IPS-NIHi11 (cell line): ENCODE data around the gene CNKSR2.

Source experiments
- DNase-seq: peaks from one replicate; pipeline ENCODE4 v3.0.0; 2012; ENCODE audit warnings: mixed read lengths, low spot score

Gene CNKSR2

DNA sequence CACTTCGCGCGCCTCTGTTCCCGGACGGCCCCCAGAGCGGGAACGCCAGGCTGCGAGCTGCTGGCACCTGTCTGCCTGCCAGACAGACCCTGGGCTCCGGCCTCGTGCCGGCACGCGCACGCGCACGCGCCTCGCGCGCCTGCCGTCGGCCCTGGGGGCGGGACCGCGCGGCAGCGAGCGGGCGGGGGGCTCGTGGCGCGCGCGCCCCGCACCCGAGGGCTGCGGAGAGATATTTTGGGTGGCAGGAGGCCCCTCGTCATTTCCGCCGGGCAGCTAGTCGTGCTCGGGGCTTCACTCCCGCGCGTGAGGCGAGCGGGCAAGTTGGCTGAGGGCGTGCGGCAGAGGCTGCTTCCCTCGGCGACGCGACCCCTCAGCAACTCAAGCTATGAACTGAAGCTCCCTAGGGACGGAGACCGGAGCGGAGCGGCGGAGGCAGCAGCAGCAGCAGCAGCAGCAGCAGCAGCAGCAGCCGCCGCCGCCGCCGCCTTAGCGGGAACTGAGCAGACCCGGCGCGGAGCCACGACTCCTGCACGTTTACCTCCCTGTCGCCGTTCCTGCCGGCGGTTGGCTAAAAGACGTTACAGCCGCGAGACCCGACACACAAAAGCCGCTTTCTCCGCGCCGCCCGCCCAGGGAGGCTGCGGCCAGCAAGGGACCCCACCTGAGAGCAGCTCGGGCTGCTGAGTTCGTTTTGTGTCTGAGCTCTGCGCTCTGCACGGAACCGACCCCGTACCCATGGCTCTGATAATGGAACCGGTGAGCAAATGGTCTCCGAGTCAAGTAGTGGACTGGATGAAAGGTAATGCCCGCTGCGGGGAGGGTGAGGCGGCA, at the start of gene CNKSR2:
CNKSR2 (plus strand) TSS at position 256 of the 831 bp plus-strand sequence; CDS start at position 736, 480 bp downstream.
- DNase-seq, result peak; percentile 87

- no peak for DNase-seq
These were observed 19.5 kb upstream of the CNKSR2 start for GRCh38 chrX:21354725-21355124.

- DNase-seq, result no peak
These were observed 18.4 kb upstream of the CNKSR2 start for GRCh38 chrX:21355831-21356230.

DNA sequence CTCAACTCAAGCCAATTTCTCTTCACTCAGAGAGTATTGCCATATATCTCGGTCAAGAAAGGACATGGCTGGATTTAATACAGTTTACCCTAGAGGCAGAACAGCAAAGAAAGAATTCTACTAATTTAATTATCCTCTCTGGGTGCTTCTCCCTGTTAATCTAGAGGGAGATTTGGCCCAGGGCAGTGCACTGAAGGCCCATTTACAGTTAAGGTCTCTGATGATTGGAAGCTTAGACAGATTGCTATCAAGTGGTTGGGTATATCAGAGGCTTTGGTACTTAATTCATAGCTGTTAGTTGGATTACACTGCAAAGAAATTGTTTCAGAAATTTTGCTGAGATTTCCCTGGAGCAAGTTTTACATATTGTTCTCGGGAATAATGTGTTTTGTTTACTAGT, 4.6 kb upstream of the CNKSR2 start:
- no peak for DNase-seq

GRCh38 chrX:21373001-21373400, 1.2 kb upstream of the CNKSR2 start:
- no peak for DNase-seq

DNA sequence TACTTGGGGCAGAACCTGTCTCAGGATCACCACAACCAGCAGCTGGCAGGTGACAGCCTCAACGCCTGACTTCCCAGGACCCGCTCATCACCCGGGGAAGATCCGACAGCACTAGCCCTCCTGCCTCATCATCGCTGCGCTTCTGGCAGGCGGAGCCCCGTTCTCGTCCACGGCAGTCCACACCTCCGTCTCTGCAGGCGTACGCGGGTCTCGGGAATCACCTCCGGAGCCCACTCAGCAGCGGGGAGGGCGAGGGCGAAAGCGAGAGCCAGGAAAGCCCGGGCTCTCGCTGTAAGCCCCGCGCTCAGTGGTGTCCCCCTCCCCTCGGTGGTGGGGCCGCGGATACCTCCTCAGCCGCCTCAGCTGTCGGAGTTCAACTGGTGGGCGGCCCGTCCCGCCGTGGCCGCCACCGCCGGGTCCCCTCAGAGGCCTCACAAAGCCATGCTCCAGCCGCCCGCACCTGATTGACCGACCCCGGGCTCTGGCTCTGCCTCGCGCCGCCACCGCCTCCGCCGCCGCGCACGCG, 518 bp upstream of the CNKSR2 start:
- no peak for DNase-seq

GRCh38 chrX:21374994-21375707, 933 bp downstream of the CNKSR2 start:
- DNase-seq, result peak; percentile 6

DNA sequence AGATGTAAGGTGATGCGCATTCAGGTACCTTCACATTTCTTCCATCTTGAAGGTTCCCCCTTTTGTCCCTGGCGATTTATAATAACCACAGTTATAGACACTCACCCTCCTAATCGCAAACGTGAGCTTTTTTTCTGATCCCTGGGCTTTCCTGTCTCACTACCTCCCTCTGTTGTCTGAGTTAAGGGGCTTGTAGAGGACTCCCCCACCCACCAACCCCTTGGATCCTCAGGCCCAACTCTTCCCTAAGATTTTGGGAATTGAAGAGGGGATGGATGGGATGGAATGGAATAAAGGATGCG, 1.4 kb downstream of the CNKSR2 start:
- DNase-seq, result peak; percentile 12

- no peak for DNase-seq
These were observed 2.4 kb downstream of the CNKSR2 start for GRCh38 chrX:21376636-21377035.

DNA sequence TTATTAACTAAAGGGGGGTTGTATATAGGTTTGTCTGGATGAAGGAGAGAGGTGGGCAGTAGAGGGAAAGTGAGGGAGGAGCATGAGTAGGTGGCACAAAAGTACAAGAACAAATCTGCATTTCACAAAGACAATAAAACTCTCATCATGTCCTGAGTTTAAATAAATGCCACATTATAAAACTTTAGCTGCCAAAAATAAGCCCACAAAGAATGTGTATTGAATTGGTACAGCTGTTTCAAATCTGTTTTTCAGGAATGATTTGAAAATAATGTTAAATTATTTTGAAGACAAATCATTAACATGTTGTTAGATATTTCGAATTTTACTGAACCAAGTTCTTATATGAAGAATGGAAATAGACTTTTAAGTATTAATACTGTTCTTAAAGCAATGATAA, 5.8 kb downstream of the CNKSR2 start:
- no peak for DNase-seq

DNA sequence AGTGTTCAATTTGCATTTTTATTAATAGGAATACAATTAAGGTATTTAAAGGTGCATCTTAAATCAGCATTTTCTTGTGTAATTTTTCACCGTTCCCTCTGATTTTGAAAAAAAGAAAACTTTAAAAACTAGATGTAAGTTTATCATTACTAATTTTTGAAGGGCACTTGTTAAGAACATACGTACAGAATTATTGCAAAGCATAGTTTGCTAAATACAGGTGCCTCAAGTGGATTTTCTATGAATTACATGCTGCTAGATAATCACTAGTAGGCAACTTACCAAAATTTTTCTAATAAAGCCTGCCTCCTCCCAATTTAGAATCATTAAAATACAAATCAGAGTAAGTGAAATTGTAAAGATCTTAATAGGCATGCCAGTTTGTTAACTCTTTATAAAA, 8.5 kb downstream of the CNKSR2 start:
- DNase-seq, result no peak

DNA sequence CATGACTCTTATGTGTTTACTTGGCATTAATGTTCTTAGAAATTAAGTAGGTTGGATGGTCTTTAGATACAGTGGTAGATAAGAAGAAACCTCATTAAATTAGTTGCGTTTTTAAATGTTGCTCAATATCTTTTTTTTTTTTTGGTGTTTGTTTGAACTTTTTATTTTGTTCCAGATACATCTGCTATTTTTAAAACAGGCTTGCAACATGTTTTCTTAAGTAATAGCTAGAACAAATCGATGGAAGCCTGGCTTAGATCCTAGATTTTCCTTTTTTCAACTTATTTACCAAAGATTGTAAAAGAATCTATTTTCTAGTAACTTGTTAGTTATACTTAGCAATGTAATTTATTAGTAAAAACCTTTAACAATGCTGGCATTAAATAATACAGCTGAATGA, 9.3 kb downstream of the CNKSR2 start:
- no peak for DNase-seq

GRCh38 chrX:21384178-21384577, 10.0 kb downstream of the CNKSR2 start:
- DNase-seq, result no peak

GRCh38 chrX:21394792-21395191, 20.6 kb downstream of the CNKSR2 start:
- DNase-seq, result no peak

DNA sequence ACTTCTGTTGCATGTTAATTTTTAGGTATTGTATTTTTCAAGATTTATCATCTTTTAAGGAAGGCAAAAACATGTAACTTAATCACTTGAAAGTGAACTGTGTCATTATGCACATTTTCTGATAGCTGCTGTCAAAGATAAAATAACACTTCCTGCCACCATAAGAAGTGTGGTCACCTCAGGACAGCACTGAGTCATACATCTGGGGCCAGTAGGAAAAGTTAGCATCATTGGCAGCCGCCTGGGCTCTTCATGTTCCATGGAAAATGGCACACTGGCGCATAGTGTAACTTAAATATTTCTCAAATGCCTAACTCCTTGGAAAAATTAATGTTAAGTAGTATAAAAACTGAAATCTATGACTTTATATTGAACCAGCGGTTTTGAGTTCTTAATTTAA, 24.2 kb downstream of the CNKSR2 start:
- no peak for DNase-seq

GRCh38 chrX:21400408-21401121, 26.3 kb downstream of the CNKSR2 start:
- no peak for DNase-seq

DNA sequence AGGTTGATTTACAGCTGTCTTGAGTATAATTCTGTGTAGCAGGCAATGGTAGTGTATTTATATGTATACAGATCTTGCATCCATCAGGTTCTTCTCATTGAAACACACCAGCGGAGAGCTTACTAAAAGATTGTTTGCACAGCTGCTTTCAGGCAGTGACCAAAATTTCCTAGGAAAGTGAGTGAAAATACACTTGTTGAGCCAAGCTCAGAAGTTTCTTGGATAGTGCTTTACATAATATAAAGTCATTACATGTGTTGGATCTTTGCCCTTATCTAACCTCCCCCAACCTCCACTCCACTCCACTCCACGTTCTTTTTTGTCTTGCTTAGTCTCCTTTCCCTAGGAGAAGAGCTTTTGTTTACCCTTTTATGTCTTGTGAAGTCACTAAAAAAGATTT, 34.1 kb downstream of the CNKSR2 start:
- DNase-seq, result no peak

DNA sequence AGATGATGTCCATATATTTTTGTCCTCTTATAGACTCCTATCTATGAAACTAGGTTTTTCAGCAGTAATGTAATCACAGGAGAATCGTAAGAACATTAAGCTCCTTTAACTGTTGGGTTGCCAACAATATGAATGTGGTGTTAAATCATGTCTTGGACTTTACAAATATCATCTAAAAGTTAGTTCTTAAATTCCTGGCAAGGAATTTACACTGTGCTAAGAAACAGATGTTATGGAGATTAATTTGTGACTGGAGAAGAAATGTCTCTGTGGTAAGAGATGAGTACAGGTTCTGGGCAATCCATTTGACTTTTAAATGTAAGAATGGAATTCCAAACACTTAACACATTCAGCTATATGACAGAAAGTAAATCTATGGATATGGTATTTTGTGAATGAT, 34.6 kb downstream of the CNKSR2 start:
- DNase-seq, result no peak

GRCh38 chrX:21412029-21412428, 37.8 kb downstream of the CNKSR2 start:
- no peak for DNase-seq

- no peak for DNase-seq
These were observed 38.7 kb downstream of the CNKSR2 start for GRCh38 chrX:21412883-21413282.

GRCh38 chrX:21427086-21427485, 52.9 kb downstream of the CNKSR2 start:
- no peak for DNase-seq

- DNase-seq, result no peak
These were observed 62.8 kb downstream of the CNKSR2 start for GRCh38 chrX:21437036-21437435.

DNA sequence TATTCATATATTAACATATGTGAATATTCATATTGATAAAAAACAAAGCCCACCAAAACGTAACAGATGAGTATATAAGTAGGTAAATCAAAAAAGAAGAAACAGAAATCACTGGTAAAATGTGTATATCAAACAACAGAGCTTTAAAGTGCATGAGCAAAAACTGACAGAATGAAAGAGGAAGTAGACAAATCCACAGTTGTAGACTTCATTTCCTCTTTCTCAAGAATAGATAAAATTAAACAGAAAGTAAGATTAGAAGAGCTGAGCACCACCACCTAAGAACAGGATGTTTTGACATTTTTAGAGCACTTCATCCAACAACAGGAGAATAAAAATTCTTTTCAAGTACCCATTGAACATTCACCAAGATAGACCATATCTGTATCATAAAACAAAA, 64.6 kb downstream of the CNKSR2 start:
- no peak for DNase-seq
